Measurements from ENCODE around the gene SLC24A3. TPM values are rescaled to one million over a fixed set of nuclear protein-coding genes. Genes with fewer than 3 reads are reported as not detected.

The SLC24A3 gene
- total and polyA plus RNA-seq, 2 of the 13 experiments (the other 11 are each of a cell fraction or from before 2014, with no cell fraction given): not detected

GRCh38 chr20:19482726-19483125 lies 270.3 kb downstream of the SLC24A3 start:
- intact Hi-C loops (cut with micrococcal nuclease; ENCODE audit: unreplicated experiment): no loop called here
- ATAC-seq: no peak
- no peaks in the 10 kb centered on the region for H3K9me3 ChIP-seq (ENCODE audit: low read length)
- no peak for TF ChIP-seq ARID2 (CRISPR knock-in tag; IDR thresholded peaks at IDR 0.05; ENCODE audit: borderline replicate concordance)
- no peak for TF ChIP-seq MXI1 (IDR thresholded peaks at IDR 0.05; ENCODE audit: borderline replicate concordance, low read depth, low read length)
- no peak for TF ChIP-seq ARNT2 (CRISPR knock-in tag; IDR thresholded peaks at IDR 0.05; ENCODE audit: low read depth)
- TF ChIP-seq NCOR1 (IDR thresholded peaks at IDR 0.05; ENCODE audit: borderline replicate concordance, low read length): no peak
- TF ChIP-seq ZFP1 (CRISPR knock-in tag; IDR thresholded peaks at IDR 0.05): no peak
- TF ChIP-seq ELF1 (CRISPR knock-in tag; IDR thresholded peaks at IDR 0.05): no peak
- TF ChIP-seq FOXJ3 (CRISPR knock-in tag; IDR thresholded peaks at IDR 0.05; ENCODE audit: borderline replicate concordance): no peak
- TF ChIP-seq SNAPC4 (CRISPR knock-in tag; IDR thresholded peaks at IDR 0.05): no peak
- no peak for TF ChIP-seq ZNF205 (CRISPR knock-in tag; IDR thresholded peaks at IDR 0.05)
- TF ChIP-seq CENPBD1 (CRISPR knock-in tag; IDR thresholded peaks at IDR 0.05; ENCODE audit: borderline replicate concordance, low read depth): no peak
- no peak for TF ChIP-seq ZIK1 (CRISPR knock-in tag; IDR thresholded peaks at IDR 0.05; ENCODE audit: borderline replicate concordance, low read depth)
- TF ChIP-seq FOSL1 (CRISPR knock-in tag; IDR thresholded peaks at IDR 0.05; ENCODE audit: borderline replicate concordance): no peak
- no peak for TF ChIP-seq SNRNP70 (IDR thresholded peaks at IDR 0.05; ENCODE audit: low read depth, low read length)
- no peak for TF ChIP-seq ZFP90 (CRISPR knock-in tag; IDR thresholded peaks at IDR 0.05; ENCODE audit: borderline replicate concordance)
- TF ChIP-seq ZNF275 (CRISPR knock-in tag; IDR thresholded peaks at IDR 0.05; ENCODE audit: borderline replicate concordance): no peak
- no peak for TF ChIP-seq HBP1 (CRISPR knock-in tag; IDR thresholded peaks at IDR 0.05; ENCODE audit: low read depth)

More at GRCh38 chr20:19482726-19483125, 270.3 kb downstream of the SLC24A3 start:
- no peaks in the 10 kb centered on the region for H3K27me3 ChIP-seq (ENCODE audit: control insufficient read depth in 1 of 2, insufficient read depth in 2 of 2, low read length in 2 of 2)
- ChIA-PET POLR2A (no interaction called here), CTCF (ENCODE audit: low intra/inter-chr PET ratio, low total read pairs) (no interaction called here)
- H3K9ac ChIP-seq (ENCODE audit: insufficient read depth, low read depth, low read length): no peak overlapping the region
- no peaks in the 10 kb centered on the region for H3K79me2 ChIP-seq (ENCODE audit: insufficient read depth, low read length)
- no peaks in the 10 kb centered on the region for H4K20me1 ChIP-seq (ENCODE audit: insufficient read depth, low read length)
- no peak overlapping the region for H3K27ac ChIP-seq (ENCODE audit: extremely low read length, insufficient read depth, low read length)
- no peaks in the 10 kb centered on the region for H3K36me3 ChIP-seq (replicated peaks in 1 of 2; ENCODE audit: control insufficient read depth in 1 of 2, insufficient read depth in 2 of 2, low read length in 2 of 2)
- BruUV-seq (replicated peaks): no TSS peak
- H3K4me1 ChIP-seq (ENCODE audit: insufficient read depth, low read length): no peaks in the 10 kb centered on the region
- H2AFZ ChIP-seq (ENCODE audit: low read length): no peak overlapping the region
- DNase-seq (ENCODE audit: low spot score) (no peak), FAIRE-seq (no peak)
- in situ Hi-C loops (cut with HindIII; ENCODE audit: extremely low pct_ligation_motif_present, low pct_unique_long_range_greater_than_20kb): no loop called here
- no peak overlapping the region for H3K4me2 ChIP-seq (ENCODE audit: low read depth, low read length)
- 5% methylated on average over 2 of the region's 2 CpGs for WGBS (ENCODE audit: low lambda C conversion rate)
- H3K4me3 ChIP-seq (replicated peaks in 1 of 3; ENCODE audit: insufficient read depth in 1 of 3, low read depth in 2 of 3, low read length in 3 of 3): no peak overlapping the region
